Fibroblast of lung (primary cell): ENCODE data around the gene DPYSL4. TPM values are rescaled to one million over a fixed set of nuclear protein-coding genes. Genes with fewer than 3 reads are reported as not detected.

Experiments used
- DNase-seq, 2 donors: peaks; one replicate each; pipeline versions ENCODE4 v3.0.0 to v3.0.0-alpha.2; 2010; ENCODE audit warnings: low read depth in 2 of 2
- H2AFZ ChIP-seq: 2 replicates; pipeline ENCODE4 v1.5.1; 2012; ENCODE audit warnings: low read length, control low read depth, inconsistent platforms
- H3K27ac ChIP-seq: 2 replicates; pipeline ENCODE4 v1.5.1; 2011; ENCODE audit warnings: low read length, control low read depth; ENCODE audit not compliant: insufficient read depth
- H3K27me3 ChIP-seq: 2 replicates; pipeline ENCODE4 v1.5.1; 2011; ENCODE audit warnings: mild to moderate bottlenecking, low read length; ENCODE audit not compliant: control insufficient read depth, insufficient read depth
- H3K36me3 ChIP-seq: 2 replicates; pipeline ENCODE4 v1.5.1; 2011; ENCODE audit warnings: low read length; ENCODE audit not compliant: control insufficient read depth, insufficient read depth
- H3K4me1 ChIP-seq: 2 replicates; pipeline ENCODE4 v1.5.1; 2011; ENCODE audit warnings: low read length; ENCODE audit not compliant: control insufficient read depth, insufficient read depth; ENCODE audit errors: extremely low read depth
- H3K4me2 ChIP-seq: 2 replicates; pipeline ENCODE4 v1.5.1; 2011; ENCODE audit warnings: low read length, control low read depth; ENCODE audit not compliant: insufficient read depth; ENCODE audit errors: extremely low read depth
- H3K4me3 ChIP-seq, 4 experiments: fragments of 200-600 bp in 1 of 4; sonication (generic) in 1 of 4; replicated peaks in 1 of 4; 2 replicates each; pipeline ENCODE4 v1.5.1; 2011 to 2016; ENCODE audit warnings: low read length in 4 of 4, low read depth in 3 of 4, mild to moderate bottlenecking in 3 of 4, control low read depth in 2 of 4, inconsistent platforms in 1 of 4, mixed read lengths in 1 of 4; ENCODE audit not compliant: insufficient read depth in 1 of 4; ENCODE audit errors: control extremely low read depth in 1 of 4
- H3K79me2 ChIP-seq: 2 replicates; pipeline ENCODE4 v1.5.1; 2012; ENCODE audit warnings: mild to moderate bottlenecking, low read length, inconsistent platforms; ENCODE audit not compliant: control insufficient read depth, insufficient read depth
- H3K9ac ChIP-seq: 2 replicates; pipeline ENCODE4 v1.5.1; 2011; ENCODE audit warnings: mild to moderate bottlenecking, low read length, control low read depth; ENCODE audit not compliant: insufficient read depth
- H3K9me3 ChIP-seq: 2 replicates; pipeline ENCODE4 v1.5.1; 2012; ENCODE audit warnings: low read depth, low read length; ENCODE audit not compliant: control insufficient read depth, insufficient read depth
- H4K20me1 ChIP-seq: 2 replicates; pipeline ENCODE4 v1.5.1; 2011; ENCODE audit warnings: low read length; ENCODE audit not compliant: control insufficient read depth, insufficient read depth; ENCODE audit errors: extremely low read depth
- CTCF ChIP-seq, 2 donors: IDR thresholded peaks in 1 of 2; conservative IDR thresholded peaks in 1 of 2; 1 replicate in 1 of 2; 2 replicates in 1 of 2; pipeline ENCODE4 v1.5.1; 2011 to 2012; ENCODE audit warnings: low read length in 2 of 2, control low read depth in 1 of 2, inconsistent platforms in 1 of 2, low read depth in 1 of 2, mild to moderate bottlenecking in 1 of 2
- EZH2 ChIP-seq: IDR thresholded peaks from 2 replicates; pipeline ENCODE4 v1.5.1; 2012; ENCODE audit warnings: low read length, control low read depth, mild to moderate bottlenecking; ENCODE audit errors: missing control alignments
- polyA plus RNA-seq, 2 donors: library from polyadenylated mRNA; depleted of rRNA in 1 of 2; stranded (reverse) in 1 of 2; unstranded in 1 of 2; fragments of >200 nt; gene quantifications; 2 replicates each; pipeline ENCODE4 v1.2.1, GENCODE V29; 2011 to 2012; ENCODE audit warnings: missing spikeins in 1 of 2
- total RNA-seq: library from RNA; depleted of rRNA; stranded (reverse); fragments of >200 nt; gene quantifications from 2 replicates; pipeline ENCODE4 v1.2.1, GENCODE V29; 2014

The DPYSL4 gene
- total and polyA plus RNA-seq, 2 donors (not counting 1 experiment from before 2014, with no cell fraction given), result 0.83 to 1.4 TPM

- Histone ChIP-seq H3K9me3 (no peaks in the 10 kb centered on the region), H2AFZ (no peak overlapping the region), H3K36me3 (no peaks in the 10 kb centered on the region), H3K27me3 (no peaks in the 10 kb centered on the region), H3K4me2 (no peak overlapping the region), H3K27ac (no peak overlapping the region), H4K20me1 (no peaks in the 10 kb centered on the region), H3K9ac (no peak overlapping the region), H3K4me1 (no peaks in the 10 kb centered on the region), H3K4me3 (no peak overlapping the region), H3K79me2 (no peaks in the 10 kb centered on the region)
- TF ChIP-seq CTCF (conservative IDR thresholded peaks at IDR 0.05 in 1 of 2, IDR thresholded peaks at IDR 0.05 in 1 of 2; ENCODE audit: low read depth in 1 of 2, low read length in 2 of 2) (no peak), EZH2 (no peak)
- no peak for DNase-seq
These were observed 66.4 kb downstream of the DPYSL4 start for GRCh38 chr10:132253092-132253687.

GRCh38 chr10:132254841-132255240 is 68.1 kb downstream of the DPYSL4 start:
- Histone ChIP-seq H3K9me3 (no peaks in the 10 kb centered on the region), H3K36me3 (no peaks in the 10 kb centered on the region), H3K79me2 (no peaks in the 10 kb centered on the region), H3K4me1 (no peaks in the 10 kb centered on the region), H3K4me3 (no peak overlapping the region), H3K4me2 (no peak overlapping the region), H3K9ac (no peak overlapping the region), H2AFZ (no peak overlapping the region), H3K27ac (no peak overlapping the region), H4K20me1 (no peaks in the 10 kb centered on the region), H3K27me3 (no peaks in the 10 kb centered on the region)
- TF ChIP-seq EZH2 (no peak), CTCF (conservative IDR thresholded peaks at IDR 0.05 in 1 of 2, IDR thresholded peaks at IDR 0.05 in 1 of 2; ENCODE audit: low read depth in 1 of 2, low read length in 2 of 2) (no peak)
- DNase-seq, result no peak

Other genes with a start within 250 kb of the DPYSL4 start
- gene BNIP3, start 205.0 kb upstream of the DPYSL4 start, total RNA-seq, result 62.4 and 66.5 TPM in 2 replicates
- 64.4 and 104 TPM in 2 replicates for gene BNIP3, start 205.0 kb upstream of the DPYSL4 start, polyA plus RNA-seq
- under 0.01 and 0.17 TPM in 2 replicates for gene JAKMIP3, start 121.0 kb upstream of the DPYSL4 start, total RNA-seq
- gene JAKMIP3, start 121.0 kb upstream of the DPYSL4 start, polyA plus RNA-seq, result 0.05 and 0.17 TPM in 2 replicates
- 12.6 and 21.5 TPM in 2 replicates for gene STK32C, start 121.0 kb downstream of the DPYSL4 start, total RNA-seq
- gene STK32C, start 121.0 kb downstream of the DPYSL4 start, polyA plus RNA-seq, result 4.4 and 8.0 TPM in 2 replicates
- 11.7 and 13.1 TPM in 2 replicates for gene LRRC27, start 145.2 kb downstream of the DPYSL4 start, total RNA-seq
- 3.5 and 4.1 TPM in 2 replicates for gene LRRC27, start 145.2 kb downstream of the DPYSL4 start, polyA plus RNA-seq
- gene PWWP2B, start 210.3 kb downstream of the DPYSL4 start, total RNA-seq, result 14.1 and 15.9 TPM in 2 replicates
- 1.5 and 1.6 TPM in 2 replicates for gene PWWP2B, start 210.3 kb downstream of the DPYSL4 start, polyA plus RNA-seq